HCT116 (cell line): ENCODE results near the gene SYNGAP1. TPM values are rescaled to one million over a fixed set of nuclear protein-coding genes. Genes with fewer than 3 reads are reported as not detected.

Source experiments
- ATAC-seq: fragments of 200-7000 bp; cut with Tn5 transposase; 2 replicates; pipeline ENCODE4 v1.9.1; 2020; ENCODE audit warnings: mild to moderate bottlenecking, moderate library complexity
- BruUV-seq: library from RNA; stranded (reverse); fragments of 400-500 nt; replicated peaks from 2 replicates; lab custom pipeline; 2021; lab: Mats Ljungman, UMichigan
- CTCF ChIA-PET: fragments of 300-600 bp; sonication (Branson Sonifier 250); formaldehyde crosslinking; loops from one replicate; lab custom pipeline; 2021; ENCODE audit warnings: antibody characterized with exemption; lab: Charles Lee
- POLR2A ChIA-PET: fragments of 300-600, 350-600 bp; sonication (Branson Sonifier 250); formaldehyde crosslinking; loops from one replicate; lab custom pipeline; 2021; ENCODE audit warnings: antibody characterized with exemption; lab: Charles Lee
- RAD21 ChIA-PET, 2 experiments: fragments of 300-600 bp; sonication (Branson Sonifier 250); formaldehyde crosslinking; loops; one replicate each; lab custom pipeline; 2023; ENCODE audit warnings: low total read pairs in 2 of 2; ENCODE audit not compliant: uncharacterized antibody in 2 of 2, unreplicated experiment in 2 of 2, low non-redundant PET in 1 of 2; lab: Charles Lee
- DNase-seq: peaks from one replicate; pipeline ENCODE4 v3.0.0-alpha.2; 2010; ENCODE audit warnings: low read depth, low spot score
- H2AFZ ChIP-seq: fragments of 200-600 bp; shearing (Covaris generic), sonication (generic); 2 replicates; pipeline ENCODE4 v1.6.1; 2017; ENCODE audit warnings: low read depth, mixed run types, mixed read lengths, antibody characterized with exemption, low read length; ENCODE audit not compliant: poor library complexity, severe bottlenecking
- H3K27ac ChIP-seq: 2 replicates; pipeline ENCODE4 v1.5.1; 2012; ENCODE audit warnings: low read depth, low read length
- H3K27me3 ChIP-seq: fragments of 200-600 bp; sonication (generic); 2 replicates; pipeline ENCODE4 v1.6.1; 2016; ENCODE audit warnings: mixed run types, low read length, mixed read lengths; ENCODE audit not compliant: insufficient read depth
- H3K36me3 ChIP-seq, 2 experiments: fragments of 200-500 bp in 1 of 2; fragments of 200-600 bp in 1 of 2; sonication (Bioruptor generic) in 1 of 2; sonication (generic) in 1 of 2; 2 replicates each; pipeline versions ENCODE4 v1.5.1 to v1.6.1; 2014 to 2016; ENCODE audit warnings: low read length in 2 of 2, inconsistent platforms in 1 of 2, mixed read lengths in 1 of 2, mixed run types in 1 of 2; ENCODE audit not compliant: insufficient read depth in 2 of 2, control insufficient read depth in 1 of 2
- H3K4me1 ChIP-seq, 2 experiments: fragments of 200-600 bp in 1 of 2; sonication (generic) in 1 of 2; 2 replicates each; pipeline versions ENCODE4 v1.5.1 to v1.6.1; 2012 to 2017; ENCODE audit warnings: low read length in 2 of 2, inconsistent platforms in 1 of 2, mild to moderate bottlenecking in 1 of 2, mixed read lengths in 1 of 2, mixed run types in 1 of 2, moderate library complexity in 1 of 2; ENCODE audit not compliant: insufficient read depth in 2 of 2, control insufficient read depth in 1 of 2
- H3K4me2 ChIP-seq: fragments of 200-600 bp; sonication (generic); 2 replicates; pipeline ENCODE4 v1.6.1; 2017; ENCODE audit warnings: mixed run types, low read length, mixed read lengths
- H3K4me3 ChIP-seq, 2 experiments: fragments of 200-600 bp in 1 of 2; sonication (generic) in 1 of 2; replicated peaks in 1 of 2; 2 replicates each; pipeline ENCODE4 v1.5.1; 2011 to 2016; ENCODE audit warnings: low read length in 2 of 2, control low read depth in 1 of 2, low read depth in 1 of 2, mild to moderate bottlenecking in 1 of 2, mixed read lengths in 1 of 2, mixed run types in 1 of 2
- H3K79me2 ChIP-seq: fragments of 200-600 bp; sonication (generic); 2 replicates; pipeline ENCODE4 v1.6.1; 2017; ENCODE audit warnings: mild to moderate bottlenecking, mixed run types, low read length, moderate library complexity, mixed read lengths; ENCODE audit not compliant: insufficient read depth
- H3K9ac ChIP-seq: fragments of 200-600 bp; sonication (generic); 2 replicates; pipeline ENCODE4 v1.6.1; 2016; ENCODE audit warnings: low read length, mixed read lengths
- H3K9me2 ChIP-seq: fragments of 200-600 bp; sonication (generic), shearing (Covaris generic); 2 replicates; pipeline ENCODE4 v1.6.1; 2017; ENCODE audit warnings: mixed run types, mild to moderate bottlenecking, moderate library complexity; ENCODE audit not compliant: insufficient read depth
- H3K9me3 ChIP-seq, 2 experiments: fragments of 200-500 bp in 1 of 2; fragments of 200-600 bp in 1 of 2; sonication (Bioruptor generic) in 1 of 2; sonication (generic) in 1 of 2; 2 replicates each; pipeline ENCODE4 v1.6.1; 2014 to 2017; ENCODE audit warnings: low read length in 2 of 2, mixed read lengths in 2 of 2, inconsistent platforms in 1 of 2, low read depth in 1 of 2, mild to moderate bottlenecking in 1 of 2, mixed run types in 1 of 2, moderate library complexity in 1 of 2; ENCODE audit not compliant: control insufficient read depth in 1 of 2, insufficient read depth in 1 of 2
- H4K20me1 ChIP-seq: fragments of 200-600 bp; sonication (generic), shearing (Covaris generic); 2 replicates; pipeline ENCODE4 v1.6.1; 2017; ENCODE audit warnings: mixed run types, mild to moderate bottlenecking, moderate library complexity; ENCODE audit not compliant: insufficient read depth
- EZH2 ChIP-seq: fragments of 200-600 bp; sonication (generic); IDR thresholded peaks from 2 replicates; pipeline ENCODE4 v1.6.1; 2017; ENCODE audit warnings: antibody characterized with exemption, mixed run types
- intact Hi-C: fragments of 100-400 bp; cut with micrococcal nuclease; formaldehyde crosslinking; loops from 2 replicates; pipeline ENCODE4 v1.10.0; 2022
- total RNA-seq: library from RNA; stranded (reverse); gene quantifications from one replicate; pipeline ENCODE4 v1.2.1, GENCODE V29; 2021; ENCODE audit not compliant: unreplicated experiment
- TF ChIP-seq, protein P1 (sequence below), 3 experiments: fragments of 200-600 bp in 1 of 3; sonication (generic) in 1 of 3; IDR thresholded peaks in 2 of 3; conservative IDR thresholded peaks in 1 of 3; 2 replicates each; pipeline ENCODE4 v1.5.1; 2012 to 2017; ENCODE audit warnings: low read depth in 2 of 3, low read length in 2 of 3, antibody characterized with exemption in 1 of 3, borderline replicate concordance in 1 of 3, control low read depth in 1 of 3, mild to moderate bottlenecking in 1 of 3, mixed read lengths in 1 of 3, mixed run types in 1 of 3, moderate library complexity in 1 of 3; ENCODE audit not compliant: insufficient read depth in 1 of 3

Gene SYNGAP1
- total RNA-seq, 1 experiment from 2014 or later: 11.5 TPM

DNA sequence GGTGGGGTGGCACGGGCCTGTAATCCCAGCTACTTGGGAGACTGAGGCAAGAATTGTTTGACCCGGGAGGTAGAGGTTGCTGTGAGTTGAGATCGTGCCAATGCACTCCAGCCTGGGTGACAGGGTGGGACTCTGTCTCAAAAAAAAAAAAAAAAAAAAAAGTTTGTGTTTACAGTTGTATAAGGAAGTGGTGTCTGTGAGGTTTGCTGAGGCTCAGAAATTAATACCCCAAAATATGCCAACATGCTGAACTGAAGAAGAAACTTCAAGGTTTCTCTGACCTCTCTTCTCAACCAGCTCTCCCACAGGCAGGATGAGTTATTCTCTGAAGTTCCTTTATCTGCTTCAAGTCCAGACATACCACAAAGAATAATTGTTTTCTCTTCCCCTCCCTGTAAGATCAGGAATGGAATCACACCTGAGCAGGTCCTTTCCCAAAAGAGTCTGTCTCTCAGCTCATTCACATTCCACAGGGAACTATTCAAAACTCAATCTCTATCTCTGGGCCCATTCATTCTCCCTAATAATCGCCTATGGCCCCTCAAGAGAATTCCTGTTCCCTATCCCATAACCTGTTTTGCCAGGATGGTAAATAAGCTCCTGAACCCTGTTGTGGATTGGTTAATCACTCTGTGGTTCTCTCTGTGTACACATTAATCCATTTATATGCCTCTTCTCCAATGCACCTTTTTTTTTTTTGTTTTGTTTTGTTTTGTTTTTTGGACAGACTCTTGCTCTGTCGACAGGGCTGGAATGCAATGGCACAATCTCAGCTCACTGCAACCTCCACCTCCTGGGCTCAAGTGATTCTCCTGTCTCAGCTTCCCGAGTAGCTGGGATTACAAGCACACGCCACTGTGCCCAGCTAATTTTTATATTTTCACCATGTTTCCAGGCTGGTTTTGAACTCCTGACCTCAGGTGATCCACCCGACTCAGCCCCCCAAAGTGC lies 45.6 kb upstream of the SYNGAP1 start:
- CTCF ChIA-PET: interaction anchor here (1.1 kb wide), 1 partner anchor 10 kb away, joined by 3 read pairs; no protein-coding TSS in a partner anchor
- intact Hi-C loops: no loop called here

More for the DNA sequence above, 45.6 kb upstream of the SYNGAP1 start:
- Histone ChIP-seq H3K4me2 (no peak overlapping the region), H3K9ac (no peak overlapping the region), H2AFZ (no peak overlapping the region), H3K79me2 (no peaks in the 10 kb centered on the region), H3K4me3 (no peak overlapping the region), H3K9me2 (no peaks in the 10 kb centered on the region), H3K27me3 (no peaks in the 10 kb centered on the region), H3K9me3 (no peaks in the 10 kb centered on the region), H3K36me3 (no peaks in the 10 kb centered on the region), H3K27ac (no peak overlapping the region), H3K4me1 (peaks cover 0 to 16% of the 10 kb centered on the region in 2 experiments; a peak in 2 of 4 replicates), H4K20me1 (no peaks in the 10 kb centered on the region)
- TF ChIP-seq, protein P1, sequence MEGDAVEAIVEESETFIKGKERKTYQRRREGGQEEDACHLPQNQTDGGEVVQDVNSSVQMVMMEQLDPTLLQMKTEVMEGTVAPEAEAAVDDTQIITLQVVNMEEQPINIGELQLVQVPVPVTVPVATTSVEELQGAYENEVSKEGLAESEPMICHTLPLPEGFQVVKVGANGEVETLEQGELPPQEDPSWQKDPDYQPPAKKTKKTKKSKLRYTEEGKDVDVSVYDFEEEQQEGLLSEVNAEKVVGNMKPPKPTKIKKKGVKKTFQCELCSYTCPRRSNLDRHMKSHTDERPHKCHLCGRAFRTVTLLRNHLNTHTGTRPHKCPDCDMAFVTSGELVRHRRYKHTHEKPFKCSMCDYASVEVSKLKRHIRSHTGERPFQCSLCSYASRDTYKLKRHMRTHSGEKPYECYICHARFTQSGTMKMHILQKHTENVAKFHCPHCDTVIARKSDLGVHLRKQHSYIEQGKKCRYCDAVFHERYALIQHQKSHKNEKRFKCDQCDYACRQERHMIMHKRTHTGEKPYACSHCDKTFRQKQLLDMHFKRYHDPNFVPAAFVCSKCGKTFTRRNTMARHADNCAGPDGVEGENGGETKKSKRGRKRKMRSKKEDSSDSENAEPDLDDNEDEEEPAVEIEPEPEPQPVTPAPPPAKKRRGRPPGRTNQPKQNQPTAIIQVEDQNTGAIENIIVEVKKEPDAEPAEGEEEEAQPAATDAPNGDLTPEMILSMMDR (IDR thresholded peaks at IDR 0.05 in 2 of 3, conservative IDR thresholded peaks at IDR 0.05 in 1 of 3; ENCODE audit: borderline replicate concordance in 1 of 3, insufficient read depth in 1 of 3, low read depth in 2 of 3, low read length in 2 of 3): no peak
- no peak for TF ChIP-seq EZH2
- ATAC-seq (no peak), DNase-seq (no peak)
- RAD21 ChIA-PET: no interaction called here
- POLR2A ChIA-PET: interaction anchor here (1.3 to 1.6 kb wide), 2 partner anchors 10 to 103 kb away, joined by 3 to 5 read pairs; partner anchors contain the start of genes RPS18 and VPS52
- BruUV-seq: no TSS peak
